Activated CD4-positive, alpha-beta T cell treated with anti-CD3 and anti-CD28 coated beads, Interleukin-2, Interleukin-6, amounts not matched to agents 100 ng/mL and 50 ng/mL, durations not matched to agents 16 hours and 8 hours (primary cell): ENCODE results near the gene MPP2.
"Not testable (repeated sequence)": the region's sequence is repeated elsewhere in the genome, so short reads cannot be mapped to it uniquely, and the experiment has no call there.

Experiments used
- DNase-seq: peaks from one replicate; pipeline ENCODE4 v3.0.0-alpha.2; 2020

Gene MPP2

DNA sequence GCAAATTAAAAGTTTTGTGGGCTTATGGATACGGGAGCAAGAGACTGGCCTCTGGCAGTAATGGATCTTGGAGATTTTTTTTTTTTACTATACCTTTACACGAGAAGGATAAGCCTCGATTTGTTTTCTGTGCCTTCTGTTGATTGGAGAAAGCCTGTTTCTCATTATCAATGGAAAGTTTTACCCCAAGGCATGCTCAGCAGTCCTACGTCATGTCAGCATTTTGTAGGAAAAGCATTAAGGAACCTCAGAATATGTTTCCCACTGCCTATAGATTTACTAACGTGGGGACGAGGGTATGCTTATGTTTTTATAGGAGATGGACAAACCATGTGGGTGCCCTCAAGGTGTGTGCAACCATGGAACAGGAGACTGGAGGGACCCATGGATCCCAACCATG lies 33.5 kb downstream of the MPP2 start:
- no peak for DNase-seq

GRCh38 chr17:43873091-43873490 lies 34.2 kb downstream of the MPP2 start:
- no peak for DNase-seq

- DNase-seq: no peak
These were observed 35.2 kb downstream of the MPP2 start for GRCh38 chr17:43871946-43872690.

DNA sequence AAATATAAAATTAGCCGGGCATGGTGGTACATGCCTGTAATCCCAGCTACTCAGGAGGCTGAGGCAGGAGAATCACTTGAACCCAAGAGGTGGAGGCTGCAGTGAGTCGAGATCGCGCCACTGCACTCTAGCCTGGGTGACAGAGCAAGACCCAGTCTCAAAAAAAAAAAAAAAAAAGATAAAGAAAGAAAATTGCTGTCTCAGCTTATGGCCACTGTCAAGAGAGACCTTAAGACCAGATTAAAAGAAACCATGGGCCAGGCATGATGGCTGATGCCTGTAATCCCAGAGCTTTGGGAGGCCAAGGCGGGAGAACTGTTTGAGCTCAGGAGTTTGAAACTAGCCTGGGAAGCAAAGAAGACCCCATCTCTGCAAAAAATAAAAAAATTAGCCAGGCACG lies 38.3 kb downstream of the MPP2 start:
- not testable (repeated sequence) for DNase-seq

- DNase-seq: no peak
These were observed 38.9 kb downstream of the MPP2 start for GRCh38 chr17:43868226-43868994.

DNA sequence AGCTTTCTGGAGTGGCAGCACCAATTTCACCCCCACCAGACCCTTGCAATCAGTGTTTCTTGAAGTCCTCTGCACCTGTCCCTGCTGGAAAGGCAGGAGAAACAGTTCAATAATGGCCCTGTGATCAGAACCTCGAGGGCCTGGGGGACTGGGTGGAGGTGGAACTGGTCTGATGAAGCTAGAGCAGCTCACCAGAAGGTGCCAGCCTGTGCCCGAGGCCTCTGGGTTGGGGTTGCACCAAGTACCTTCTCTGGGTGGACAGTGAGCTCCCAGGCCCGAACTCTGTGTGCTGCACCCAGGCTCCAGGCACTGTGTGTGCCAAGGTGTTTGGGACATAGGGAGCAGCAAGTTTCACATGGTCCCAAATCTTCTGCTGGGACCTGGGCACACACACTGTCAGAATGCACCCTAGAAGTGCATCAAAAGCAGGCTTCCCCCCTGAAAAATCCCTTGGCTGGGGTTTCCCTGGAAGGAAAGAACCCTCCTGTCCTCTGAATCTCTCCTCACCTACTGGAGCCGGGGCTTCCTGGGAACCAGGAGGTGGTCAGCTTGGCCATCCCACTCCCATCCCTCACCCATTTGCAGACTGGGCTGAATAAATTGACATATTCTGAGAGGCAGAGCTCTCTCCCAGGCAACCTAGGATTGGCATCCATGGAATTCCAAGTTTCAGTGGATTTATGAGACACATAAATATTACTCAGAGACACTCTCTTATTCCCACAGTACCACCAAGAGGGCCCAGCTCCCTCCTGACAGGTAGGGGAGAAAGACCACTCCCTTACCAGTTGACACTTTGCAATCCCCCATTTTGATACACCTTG lies 43.0 kb downstream of the MPP2 start:
- DNase-seq: no peak

- DNase-seq: no peak
These were observed 45.4 kb downstream of the MPP2 start for GRCh38 chr17:43861960-43862359.

DNA sequence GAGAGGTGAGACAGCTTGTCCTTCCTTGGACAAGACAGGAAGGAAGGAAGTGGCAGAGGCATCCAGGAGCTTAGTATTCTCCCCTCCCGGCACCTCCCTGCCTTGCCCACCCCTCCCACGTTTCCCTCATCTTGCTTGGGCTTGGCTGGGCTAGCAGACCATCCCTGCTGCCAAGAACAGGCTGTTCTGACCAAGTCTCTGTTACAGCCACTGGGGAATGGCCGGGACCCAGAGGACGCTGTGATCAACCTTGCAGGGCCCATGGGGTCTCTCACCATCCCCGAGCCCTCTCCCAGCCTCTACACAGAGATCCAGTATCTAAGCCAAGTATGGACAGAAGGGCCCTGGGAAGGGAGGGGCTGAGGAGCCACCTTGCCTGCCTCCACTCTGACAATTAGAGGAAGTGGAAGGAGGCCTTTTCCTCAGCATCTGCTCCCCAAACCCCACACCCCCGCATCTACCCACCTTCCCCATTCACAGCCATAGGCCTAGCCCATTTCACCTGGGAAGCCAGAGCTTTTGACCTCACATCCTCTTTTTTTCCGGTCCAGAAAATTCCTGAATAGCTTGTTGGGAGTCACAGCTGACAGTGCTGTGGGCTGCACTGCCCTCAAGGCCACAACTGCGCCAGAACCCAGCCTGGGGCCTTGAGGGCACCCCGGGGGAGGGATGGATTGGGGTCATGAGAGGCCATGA lies 46.3 kb downstream of the MPP2 start:
- no peak for DNase-seq

DNA sequence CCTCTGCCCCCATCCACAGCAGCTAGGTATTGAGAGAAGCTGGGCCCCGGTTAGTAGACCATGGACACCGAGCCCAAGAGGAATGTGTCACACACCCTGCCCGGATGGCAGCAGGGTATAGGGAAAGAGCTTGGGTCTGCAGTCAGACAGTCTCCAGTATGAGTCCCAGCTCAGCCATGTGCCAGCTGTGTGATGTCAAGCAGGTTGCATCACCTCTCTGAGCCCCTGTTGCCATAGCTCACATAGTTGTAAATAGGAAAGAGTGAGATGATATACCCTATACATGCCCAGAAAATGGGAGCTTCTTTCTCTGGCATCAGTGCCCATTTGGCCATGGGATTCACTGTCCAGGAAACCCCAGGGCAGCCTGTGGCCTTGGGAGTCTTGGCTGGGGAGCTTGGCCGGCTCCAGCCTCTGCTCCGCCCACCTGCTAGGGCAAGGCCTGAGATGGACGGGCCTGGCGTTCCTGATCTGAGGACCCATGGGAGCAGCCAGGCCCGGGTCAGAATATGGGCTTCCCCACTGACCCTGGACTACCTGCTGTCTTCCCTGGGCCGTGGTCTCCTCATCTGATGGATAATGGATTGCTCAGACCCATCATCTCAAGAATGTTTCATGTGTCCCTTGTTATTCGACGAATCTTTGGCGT lies 47.1 kb downstream of the MPP2 start:
- DNase-seq: no peak

GRCh38 chr17:43857957-43858600 lies 49.3 kb downstream of the MPP2 start:
- no peak for DNase-seq

- DNase-seq: no peak
These were observed 50.2 kb downstream of the MPP2 start for GRCh38 chr17:43857141-43857540.

DNA sequence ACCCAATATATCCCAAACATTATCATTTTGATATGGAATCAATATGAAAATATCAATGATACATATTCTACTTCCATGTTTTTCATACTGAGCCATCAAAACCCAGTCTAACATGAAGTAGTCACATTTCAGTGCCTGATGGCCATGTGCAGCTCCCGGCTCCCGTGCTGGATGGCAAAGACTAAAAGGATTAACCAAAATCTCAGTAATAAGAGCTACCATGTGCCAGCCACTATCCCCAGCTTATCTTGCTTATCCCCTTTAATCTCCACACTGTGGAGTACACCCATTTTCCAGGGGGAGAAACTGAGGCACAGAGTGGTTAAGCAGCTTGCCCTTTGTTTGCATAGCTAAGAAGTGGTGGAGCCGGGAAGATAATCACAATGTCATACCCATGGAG lies 51.2 kb downstream of the MPP2 start:
- DNase-seq: no peak

DNA sequence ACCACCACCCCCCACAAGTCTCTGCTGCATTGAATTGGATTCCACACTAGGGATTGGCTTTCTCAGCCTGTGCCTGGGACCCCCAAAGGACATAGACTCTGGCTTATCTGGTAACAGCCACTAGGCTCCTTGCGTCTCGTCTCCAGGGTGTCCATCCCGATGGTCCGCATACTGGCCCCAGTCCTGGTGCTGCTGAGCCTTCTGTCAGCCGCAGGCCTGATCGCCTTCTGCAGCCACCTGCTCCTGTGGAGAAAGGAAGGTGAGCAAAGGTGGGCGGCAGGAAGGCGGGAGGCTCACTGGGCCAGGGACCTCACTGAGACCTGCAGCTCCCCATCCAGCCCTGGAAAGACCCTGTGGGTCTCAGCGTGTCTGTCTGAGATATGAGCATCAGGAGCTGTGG lies 52.3 kb downstream of the MPP2 start:
- DNase-seq: no peak

DNA sequence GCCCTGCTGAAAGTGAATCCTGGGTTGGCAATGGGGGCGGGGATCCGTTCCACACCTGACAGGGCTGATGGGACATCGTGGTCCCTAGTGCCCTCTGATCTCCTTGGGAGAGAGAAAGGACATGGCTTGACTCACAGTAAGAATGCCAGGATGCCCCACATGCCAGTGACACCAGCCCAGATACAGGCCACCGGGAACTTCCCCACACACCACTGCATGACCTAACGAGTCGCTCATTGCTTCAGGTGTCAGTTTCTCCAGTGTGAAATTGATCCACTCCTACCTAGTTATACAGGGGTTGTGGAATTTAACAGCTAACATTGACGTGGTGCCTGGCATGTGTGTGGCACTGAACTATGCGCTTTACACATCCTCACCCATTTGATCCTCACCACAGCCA lies 52.8 kb downstream of the MPP2 start:
- no peak for DNase-seq

DNA sequence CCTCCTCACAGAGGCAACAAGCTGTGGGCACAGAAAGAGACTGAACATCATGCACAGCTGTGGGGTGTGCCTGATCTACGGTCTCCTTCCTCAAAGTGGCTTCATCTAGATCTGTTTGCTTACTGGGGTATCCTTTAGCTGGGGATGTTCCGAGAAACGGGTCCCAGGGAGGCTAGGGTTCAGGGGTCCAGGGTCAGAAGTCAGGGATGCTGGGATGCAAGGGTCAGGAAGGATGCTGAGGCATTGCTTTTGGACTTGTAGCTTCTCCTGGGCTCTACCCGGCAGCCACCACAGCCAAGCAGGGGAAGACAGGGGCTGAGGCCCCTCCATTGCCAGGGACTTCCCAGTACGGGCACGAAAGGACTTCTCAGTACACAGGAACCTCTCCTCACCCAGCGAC lies 53.8 kb downstream of the MPP2 start:
- no peak for DNase-seq

DNA sequence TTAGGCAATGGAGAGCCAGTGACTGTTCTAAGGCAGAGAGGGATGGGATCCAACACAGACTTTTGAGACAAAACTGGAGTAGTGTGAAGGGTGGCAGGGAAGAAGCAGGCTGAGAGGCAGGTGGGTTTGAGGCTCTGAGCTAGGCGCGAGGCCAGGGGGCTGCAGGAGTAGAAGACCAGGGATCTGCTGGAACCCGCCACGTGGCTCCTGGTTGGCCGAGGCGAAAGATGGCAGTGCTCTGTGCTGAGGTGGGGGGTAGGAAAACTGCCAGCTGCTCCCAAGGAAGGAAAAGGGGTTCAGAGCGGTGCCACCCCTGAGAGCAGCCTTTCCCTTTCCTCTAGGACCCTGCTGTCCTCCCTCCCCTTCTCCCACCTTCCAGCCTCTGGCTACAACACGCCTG lies 54.8 kb downstream of the MPP2 start:
- no peak for DNase-seq

GRCh38 chr17:43849116-43849515 lies 58.2 kb downstream of the MPP2 start:
- no peak for DNase-seq

DNA sequence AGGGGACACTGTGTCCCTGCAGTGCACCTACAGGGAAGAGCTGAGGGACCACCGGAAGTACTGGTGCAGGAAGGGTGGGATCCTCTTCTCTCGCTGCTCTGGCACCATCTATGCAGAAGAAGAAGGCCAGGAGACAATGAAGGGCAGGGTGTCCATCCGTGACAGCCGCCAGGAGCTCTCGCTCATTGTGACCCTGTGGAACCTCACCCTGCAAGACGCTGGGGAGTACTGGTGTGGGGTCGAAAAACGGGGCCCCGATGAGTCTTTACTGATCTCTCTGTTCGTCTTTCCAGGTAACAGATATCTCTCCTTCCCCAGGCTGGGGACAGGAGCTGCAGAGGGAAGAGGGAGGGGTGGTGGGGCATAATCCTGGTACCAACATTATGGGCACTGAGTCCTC lies 58.7 kb downstream of the MPP2 start:
- no peak for DNase-seq

DNA sequence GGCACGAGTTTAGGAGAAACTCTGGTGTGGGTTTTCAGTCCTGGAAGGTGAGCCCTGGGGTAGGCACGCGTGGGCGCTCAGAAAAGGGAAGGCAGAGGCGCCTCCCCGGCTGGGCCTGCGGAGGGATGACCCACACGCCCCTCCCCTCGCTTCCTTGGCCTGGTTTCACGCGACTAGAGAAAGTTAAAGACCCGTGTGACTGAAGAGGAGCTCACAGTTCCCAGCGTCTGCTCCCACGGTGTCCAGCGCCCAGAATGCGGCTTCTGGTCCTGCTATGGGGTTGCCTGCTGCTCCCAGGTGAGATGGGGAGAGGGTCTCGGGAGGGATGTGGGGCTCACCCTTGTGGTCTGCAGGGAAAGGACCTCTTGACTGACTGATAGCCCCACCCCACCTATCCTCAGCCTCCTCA lies 60.4 kb downstream of the MPP2 start, which contains the start of gene CD300LG:
TSS of gene CD300LG (plus strand) at position 214 of the 409 bp plus-strand sequence. CDS start at position 255, 41 bp downstream.
- no peak for DNase-seq

- peak; percentile 84 for DNase-seq
These were observed 61.1 kb downstream of the MPP2 start for GRCh38 chr17:43846221-43846712.

DNA sequence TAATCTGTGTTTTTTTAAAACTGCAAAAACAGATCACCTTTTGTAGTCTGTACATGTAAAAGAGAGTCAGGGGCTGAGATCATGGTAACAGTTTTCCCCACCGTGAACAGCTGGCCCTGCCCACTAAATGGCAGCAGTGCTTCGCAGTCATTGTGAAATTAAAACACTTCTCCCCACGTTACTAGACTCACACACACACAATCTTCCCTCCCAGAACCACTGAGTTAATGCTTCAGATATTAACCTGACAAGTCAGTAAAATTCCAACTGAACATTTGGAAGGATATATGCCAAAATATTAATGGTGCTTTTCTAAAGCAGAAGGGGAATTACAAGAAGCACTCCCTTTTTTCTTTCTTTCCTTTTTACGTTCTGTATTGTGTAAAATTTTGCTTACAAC lies 61.6 kb downstream of the MPP2 start:
- no peak for DNase-seq

DNA sequence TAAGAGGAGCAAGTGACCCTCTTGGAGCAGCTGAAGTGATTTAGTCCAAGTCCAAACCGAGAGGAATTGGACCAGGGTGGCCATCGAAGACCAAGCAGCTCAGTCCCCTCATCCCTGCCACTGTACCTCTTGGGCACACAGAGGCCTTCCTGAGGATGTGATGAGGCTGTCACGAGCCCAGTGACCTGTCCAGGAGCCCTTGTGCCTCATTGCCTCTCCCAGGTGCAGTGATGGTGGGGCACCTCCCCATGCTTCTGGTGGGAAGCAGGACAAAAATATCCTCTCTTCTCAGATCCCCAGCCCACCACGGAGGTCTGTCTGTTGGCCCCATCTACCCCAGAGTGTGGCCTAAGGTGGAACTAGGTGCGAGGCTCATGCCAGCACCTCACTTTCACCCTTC lies 63.1 kb downstream of the MPP2 start:
- no peak for DNase-seq
